BLaER1 treated with 17β-estradiol and CSF1 and Interleukin-3, amounts not matched to agents 10 nM and 100 nM (cell line): ENCODE measurements around the gene CCDC51.
"Not testable (repeated sequence)": the region's sequence is repeated elsewhere in the genome, so short reads cannot be mapped to it uniquely, and the experiment has no call there.

ENCODE experiments used
- H3K27ac ChIP-seq, 11 experiments: shearing (Covaris generic); formaldehyde crosslinking; 2 replicates each; pipeline ENCODE4 v1.8.1; 2022
- H3K27me3 ChIP-seq, 11 experiments: shearing (Covaris generic); formaldehyde crosslinking; 2 replicates each; pipeline ENCODE4 v1.8.1; 2022
- H3K36me3 ChIP-seq, 11 experiments: shearing (Covaris generic); formaldehyde crosslinking; 2 replicates each; pipeline ENCODE4 v1.8.1; 2022
- H3K4me1 ChIP-seq, 10 experiments: shearing (Covaris generic); formaldehyde crosslinking; 2 replicates each; pipeline ENCODE4 v1.8.1; 2022
- H3K4me2 ChIP-seq, 11 experiments: shearing (Covaris generic); formaldehyde crosslinking; 2 replicates each; pipeline ENCODE4 v1.8.1; 2022
- H3K4me3 ChIP-seq, 10 experiments: shearing (Covaris generic); formaldehyde crosslinking; 2 replicates each; pipeline ENCODE4 v1.8.1; 2022
- H3K9ac ChIP-seq, 11 experiments: shearing (Covaris generic); formaldehyde crosslinking; 2 replicates each; pipeline ENCODE4 v1.8.1; 2022
- H3K9me3 ChIP-seq, 11 experiments: shearing (Covaris generic); formaldehyde crosslinking; replicated peaks in 1 of 11; 2 replicates each; pipeline ENCODE4 v1.8.1; 2022
- H4K20me1 ChIP-seq, 11 experiments: shearing (Covaris generic); formaldehyde crosslinking; 2 replicates each; pipeline ENCODE4 v1.8.1; 2022
- Cebpa-rat ChIP-seq, 11 experiments: shearing (Covaris generic); IDR thresholded peaks; 2 replicates each; pipeline ENCODE4 v1.8.1; 2022

CCDC51 gene

GRCh38 chr3:48475188-48475587, 35.3 kb upstream of the CCDC51 start:
- Histone ChIP-seq H4K20me1 (peaks cover 0 to 18% (median 4%) of the 10 kb centered on the region in 11 experiments; a peak in 13 of 22 replicates), H3K27me3 (no peaks in the 10 kb centered on the region), H3K27ac (peak overlapping the region in 6 of 11 experiments; percentile 2 to 90 (median 29); a peak in 6 of 22 replicates), H3K4me3 (no peak overlapping the region), H3K9ac (no peak overlapping the region), H3K9me3 (no peaks in the 10 kb centered on the region), H3K4me2 (peak overlapping the region in 5 of 11 experiments; percentile 83 to 93 (median 87); a peak in 7 of 22 replicates), H3K36me3 (peaks cover 0 to 35% (median 5%) of the 10 kb centered on the region in 11 experiments; a peak in 12 of 22 replicates), H3K4me1 (peaks cover 70 to 94% (median 85%) of the 10 kb centered on the region in 10 experiments)
- TF ChIP-seq Cebpa-rat (IDR thresholded peaks at IDR 0.05), result no peak

- H4K20me1 ChIP-seq, result peaks cover 2 to 23% (median 10%) of the 10 kb centered on the region in 11 experiments; a peak in 15 of 22 replicates
- H3K9ac ChIP-seq, result no peak overlapping the region
- no peaks in the 10 kb centered on the region for H3K27me3 ChIP-seq
- H3K4me2 ChIP-seq, result no peak overlapping the region
- peaks cover 2 to 40% (median 11%) of the 10 kb centered on the region in 11 experiments; a peak in 18 of 22 replicates for H3K36me3 ChIP-seq
- TF ChIP-seq Cebpa-rat (IDR thresholded peaks at IDR 0.05), result no peak
- H3K4me1 ChIP-seq, result peaks cover 71 to 94% (median 85%) of the 10 kb centered on the region in 10 experiments
- H3K9me3 ChIP-seq, result no peaks in the 10 kb centered on the region
- H3K27ac ChIP-seq, result no peak overlapping the region
- H3K4me3 ChIP-seq, result no peak overlapping the region
Measured at GRCh38 chr3:48474619-48475018, 34.7 kb upstream of the CCDC51 start.

- H3K9me3 ChIP-seq, H3K27me3 ChIP-seq, H3K4me3 ChIP-seq: not testable (repeated sequence)
- H4K20me1 ChIP-seq, result peaks cover 4 to 29% (median 15%) of the 10 kb centered on the region in 11 experiments; a peak in 15 of 22 replicates
- peak overlapping the region in 6 of 11 experiments; percentile 91 to 100 (median 96); a peak in 9 of 22 replicates for H3K4me2 ChIP-seq
- H3K4me1 ChIP-seq, result peaks cover 71 to 94% (median 85%) of the 10 kb centered on the region in 10 experiments
- H3K9ac ChIP-seq, result peak overlapping the region in 1 of 11 experiments; percentile 87; a peak in 3 of 22 replicates
- peak overlapping the region in 3 of 11 experiments; percentile 91 to 97 (median 92); a peak in 4 of 22 replicates for H3K27ac ChIP-seq
- peaks cover 7 to 46% (median 17%) of the 10 kb centered on the region in 11 experiments for H3K36me3 ChIP-seq
Measured at GRCh38 chr3:48474031-48474430, 34.1 kb upstream of the CCDC51 start.

GRCh38 chr3:48473617-48473952, 33.7 kb upstream of the CCDC51 start:
- Histone ChIP-seq H3K9ac (peak overlapping the region in 10 of 11 experiments; percentile 83 to 92 (median 88); a peak in 15 of 22 replicates), H3K4me1 (peaks cover 71 to 94% (median 85%) of the 10 kb centered on the region in 10 experiments), H3K36me3 (peaks cover 12 to 51% (median 21%) of the 10 kb centered on the region in 11 experiments), H3K27me3 (no peaks in the 10 kb centered on the region), H3K4me3 (peak overlapping the region in 1 of 10 experiments; percentile 74; a peak in 1 of 20 replicates), H3K27ac (peak overlapping the region; percentile 73 to 97 (median 91); a peak in 21 of 22 replicates), H3K4me2 (peak overlapping the region; percentile 91 to 100 (median 96)), H4K20me1 (peaks cover 5 to 34% (median 20%) of the 10 kb centered on the region in 11 experiments; a peak in 19 of 22 replicates), H3K9me3 (no peaks in the 10 kb centered on the region)
- no peak for TF ChIP-seq Cebpa-rat (IDR thresholded peaks at IDR 0.05)

- Histone ChIP-seq H3K9ac (peak overlapping the region; percentile 83 to 92 (median 87)), H3K4me2 (peak overlapping the region; percentile 91 to 100 (median 96)), H3K36me3 (peaks cover 17 to 53% (median 26%) of the 10 kb centered on the region in 11 experiments), H3K9me3 (no peaks in the 10 kb centered on the region), H3K4me3 (peak overlapping the region; percentile 60 to 75 (median 70)), H3K27me3 (no peaks in the 10 kb centered on the region), H3K27ac (peak overlapping the region; percentile 73 to 97 (median 91)), H3K4me1 (peaks cover 71 to 94% (median 85%) of the 10 kb centered on the region in 10 experiments), H4K20me1 (peaks cover 10 to 39% (median 25%) of the 10 kb centered on the region in 11 experiments; a peak in 19 of 22 replicates)
- no peak for TF ChIP-seq Cebpa-rat (IDR thresholded peaks at IDR 0.05)
Measured at GRCh38 chr3:48472923-48473616, 33.2 kb upstream of the CCDC51 start.

GRCh38 chr3:48472673-48472922, 32.7 kb upstream of the CCDC51 start:
- Histone ChIP-seq H4K20me1 (peaks cover 14 to 39% (median 30%) of the 10 kb centered on the region in 11 experiments; a peak in 19 of 22 replicates), H3K36me3 (peaks cover 22 to 55% (median 31%) of the 10 kb centered on the region in 11 experiments), H3K4me3 (peak overlapping the region; percentile 60 to 75 (median 70)), H3K9ac (peak overlapping the region; percentile 83 to 92 (median 87)), H3K4me2 (peak overlapping the region; percentile 91 to 100 (median 96)), H3K9me3 (no peaks in the 10 kb centered on the region), H3K27ac (peak overlapping the region; percentile 73 to 97 (median 91)), H3K4me1 (peaks cover 71 to 94% (median 85%) of the 10 kb centered on the region in 10 experiments), H3K27me3 (no peaks in the 10 kb centered on the region)
- TF ChIP-seq Cebpa-rat (IDR thresholded peaks at IDR 0.05), result no peak

GRCh38 chr3:48470286-48470685, 30.4 kb upstream of the CCDC51 start:
- Histone ChIP-seq H3K4me1 (peaks cover 68 to 86% (median 81%) of the 10 kb centered on the region in 10 experiments), H3K4me2 (peak overlapping the region; percentile 91 to 100 (median 99)), H3K4me3 (peak overlapping the region in 1 of 10 experiments; percentile 7; a peak in 2 of 20 replicates), H3K27ac (peak overlapping the region; percentile 8 to 98 (median 49); a peak in 18 of 22 replicates), H3K36me3 (peaks cover 29 to 54% (median 42%) of the 10 kb centered on the region in 11 experiments), H3K27me3 (no peaks in the 10 kb centered on the region), H3K9me3 (no peaks in the 10 kb centered on the region), H3K9ac (peak overlapping the region; percentile 32 to 99 (median 89); a peak in 20 of 22 replicates), H4K20me1 (peaks cover 17 to 45% (median 40%) of the 10 kb centered on the region in 11 experiments; a peak in 19 of 22 replicates)
- TF ChIP-seq Cebpa-rat (IDR thresholded peaks at IDR 0.05), result no peak

- H3K9me3 ChIP-seq, result no peaks in the 10 kb centered on the region
- TF ChIP-seq Cebpa-rat (IDR thresholded peaks at IDR 0.05), result no peak
- H3K9ac ChIP-seq, result peak overlapping the region; percentile 32 to 99 (median 93); a peak in 18 of 22 replicates
- no peaks in the 10 kb centered on the region for H3K27me3 ChIP-seq
- peaks cover 76 to 88% (median 82%) of the 10 kb centered on the region in 10 experiments for H3K4me1 ChIP-seq
- H3K4me2 ChIP-seq, result peak overlapping the region; percentile 91 to 100 (median 99)
- H3K36me3 ChIP-seq, result peaks cover 29 to 55% (median 49%) of the 10 kb centered on the region in 11 experiments
- H3K27ac ChIP-seq, result peak overlapping the region in 10 of 11 experiments; percentile 49 to 100 (median 94); a peak in 14 of 22 replicates
- H4K20me1 ChIP-seq, result peaks cover 17 to 45% (median 40%) of the 10 kb centered on the region in 11 experiments; a peak in 19 of 22 replicates
- no peak overlapping the region; a peak in 3 of 20 replicates for H3K4me3 ChIP-seq
Measured at GRCh38 chr3:48469046-48469915, 29.4 kb upstream of the CCDC51 start.
